GM23338 (cell line): Measurements from ENCODE around the gene MEGF8. TPM values are rescaled to one million over a fixed set of nuclear protein-coding genes. Genes with fewer than 3 reads are reported as not detected.
A peak's percentile ranks its signal among the peaks of the same experiment; 100 is the strongest.

Experiments
- ATAC-seq: fragments of 200-7000 bp; cut with Tn5 transposase; 3 replicates; pipeline ENCODE4 v1.9.1; 2020
- DNase-seq: peaks from one replicate; pipeline ENCODE4 v3.0.0-alpha.2; 2015; ENCODE audit warnings: low spot score
- H2AFZ ChIP-seq: fragments of 200-600 bp; sonication (generic); 2 replicates; pipeline ENCODE4 v1.8.0; 2016; ENCODE audit warnings: antibody characterized with exemption, mild to moderate bottlenecking, moderate library complexity
- H3F3A ChIP-seq: fragments of 200-600 bp; sonication (generic); replicated peaks from 2 replicates; pipeline ENCODE4 v1.8.0; 2017; ENCODE audit warnings: antibody characterized with exemption, mixed run types, low read depth
- H3K27ac ChIP-seq: fragments of 200-600 bp; sonication (generic); 2 replicates; pipeline ENCODE4 v1.6.1; 2016; ENCODE audit warnings: low read depth
- H3K27me3 ChIP-seq: fragments of 200-600 bp; sonication (generic); 2 replicates; pipeline ENCODE4 v1.8.0; 2016; ENCODE audit warnings: mild to moderate bottlenecking, mixed run types, moderate library complexity; ENCODE audit not compliant: insufficient read depth
- H3K36me3 ChIP-seq: fragments of 200-600 bp; sonication (generic); 2 replicates; pipeline ENCODE4 v1.8.0; 2016; ENCODE audit warnings: mild to moderate bottlenecking; ENCODE audit not compliant: insufficient read depth
- H3K4me1 ChIP-seq: fragments of 200-600 bp; sonication (generic); 2 replicates; pipeline ENCODE4 v1.8.0; 2016; ENCODE audit warnings: mild to moderate bottlenecking, moderate library complexity; ENCODE audit not compliant: insufficient read depth
- H3K4me2 ChIP-seq: fragments of 200-600 bp; sonication (generic); 2 replicates; pipeline ENCODE4 v1.7.1; 2017; ENCODE audit warnings: mixed run types
- H3K4me3 ChIP-seq: fragments of 200-600 bp; sonication (generic); 2 replicates; pipeline ENCODE4 v1.6.1; 2016; ENCODE audit warnings: mixed run types
- H3K79me2 ChIP-seq: fragments of 200-600 bp; sonication (generic); replicated peaks from 2 replicates; pipeline ENCODE4 v1.8.0; 2017; ENCODE audit warnings: mild to moderate bottlenecking; ENCODE audit not compliant: insufficient read depth
- H3K9me2 ChIP-seq: fragments of 200-600 bp; sonication (generic); 2 replicates; pipeline ENCODE4 v1.8.0; 2017; ENCODE audit not compliant: insufficient read depth
- H4K20me1 ChIP-seq: fragments of 200-600 bp; sonication (generic); replicated peaks from 2 replicates; pipeline ENCODE4 v1.8.0; 2017; ENCODE audit warnings: mild to moderate bottlenecking; ENCODE audit not compliant: insufficient read depth
- H3K27ac Mint-ChIP-seq: 2 replicates; pipeline ENCODE4 v1.8.0; 2020; ENCODE audit warnings: inconsistent platforms, mild to moderate bottlenecking, moderate library complexity, mixed read lengths
- H3K27me3 Mint-ChIP-seq: 3 replicates; pipeline ENCODE4 v1.8.0; 2022; ENCODE audit warnings: low read depth, mild to moderate bottlenecking, moderate library complexity, mixed read lengths, inconsistent platforms; ENCODE audit not compliant: insufficient read depth, poor library complexity
- H3K36me3 Mint-ChIP-seq: 3 replicates; pipeline ENCODE4 v1.8.0; 2021; ENCODE audit warnings: low read depth, mild to moderate bottlenecking, inconsistent platforms, moderate library complexity, mixed read lengths
- H3K4me1 Mint-ChIP-seq: 3 replicates; pipeline ENCODE4 v1.8.0; 2020; ENCODE audit warnings: mild to moderate bottlenecking, inconsistent platforms, mixed read lengths
- H3K4me3 Mint-ChIP-seq: 3 replicates; pipeline ENCODE4 v1.8.0; 2021; ENCODE audit warnings: moderate library complexity, mild to moderate bottlenecking, inconsistent platforms, mixed read lengths
- H3K9me3 Mint-ChIP-seq: 3 replicates; pipeline ENCODE4 v1.8.0; 2020; ENCODE audit warnings: moderate library complexity, mild to moderate bottlenecking, inconsistent platforms, mixed read lengths
- CREB1 ChIP-seq: fragments of 250-450 bp; sonication (Bioruptor Pico); IDR thresholded peaks from 2 replicates; pipeline ENCODE4 v1.5.0; 2020; ENCODE audit warnings: low read depth, mild to moderate bottlenecking, moderate library complexity
- CTCF ChIP-seq, 2 experiments: fragments of 200-600 bp in 1 of 2; sonication (generic) in 1 of 2; conservative IDR thresholded peaks; 2 replicates each; pipeline versions ENCODE4 v1.5.1 to v1.6.1; 2016 to 2017; ENCODE audit warnings: antibody characterized with exemption in 2 of 2, low read depth in 2 of 2, mild to moderate bottlenecking in 2 of 2, moderate library complexity in 1 of 2
- ETS1 ChIP-seq: IDR thresholded peaks from 2 replicates; pipeline ENCODE4 v1.6.1; 2016; ENCODE audit warnings: antibody characterized with exemption
- EZH2 ChIP-seq: fragments of 200-600 bp; sonication (generic); IDR thresholded peaks from one replicate; pipeline ENCODE4 v1.8.0; 2017; ENCODE audit warnings: antibody characterized with exemption, mild to moderate bottlenecking, low read depth; ENCODE audit not compliant: unreplicated experiment
- EZH2phosphoT487 ChIP-seq: fragments of 200-600 bp; sonication (generic); IDR thresholded peaks from one replicate; pipeline ENCODE4 v1.8.1; 2018; ENCODE audit warnings: antibody characterized with exemption; ENCODE audit not compliant: unreplicated experiment
- JUNB ChIP-seq: IDR thresholded peaks from one replicate; pipeline ENCODE4 v1.6.1; 2016; ENCODE audit warnings: antibody characterized with exemption; ENCODE audit not compliant: unreplicated experiment
- NANOG ChIP-seq: IDR thresholded peaks from 2 replicates; pipeline ENCODE4 v1.6.1; 2016; ENCODE audit warnings: antibody characterized with exemption, borderline replicate concordance
- POLR2AphosphoS5 ChIP-seq: IDR thresholded peaks from 2 replicates; pipeline ENCODE4 v1.6.1; 2016; ENCODE audit warnings: antibody characterized with exemption, low read depth
- STAT1 ChIP-seq: IDR thresholded peaks from one replicate; pipeline ENCODE4 v1.6.1; 2016; ENCODE audit warnings: antibody characterized with exemption; ENCODE audit not compliant: unreplicated experiment
- ZNF114 ChIP-seq: fragments of 250-450 bp; sonication (Bioruptor Pico); IDR thresholded peaks from 2 replicates; pipeline ENCODE4 v1.5.0; 2020; ENCODE audit warnings: mild to moderate bottlenecking, moderate library complexity
- ZNF331 ChIP-seq: fragments of 250-450 bp; sonication (Bioruptor Pico); IDR thresholded peaks from 2 replicates; pipeline ENCODE4 v1.5.0; 2020; ENCODE audit warnings: low read depth, mild to moderate bottlenecking, moderate library complexity
- ZNF462 ChIP-seq: fragments of 250-450 bp; sonication (Bioruptor Pico); IDR thresholded peaks from 2 replicates; pipeline ENCODE4 v1.5.0; 2020; ENCODE audit warnings: mild to moderate bottlenecking, moderate library complexity
- polyA plus RNA-seq: library from polyadenylated mRNA; unstranded; fragments of >200 nt; fragmentation: Nextera tagmentation; extraction: Ambion mirVana; gene quantifications from 2 replicates; pipeline ENCODE4 v1.2.1, GENCODE V29; 2016
- total RNA-seq: library from RNA; depleted of rRNA; stranded (reverse); fragments of >200 nt; shearing (Covaris generic); gene quantifications from 2 replicates; pipeline ENCODE4 v1.2.3, GENCODE V29; 2014

The MEGF8 gene
- total and polyA plus RNA-seq, 2 experiments from 2014 or later = 6.2 to 40.5 TPM

- TF ChIP-seq ZNF462 (CRISPR knock-in tag) (no peak), ETS1 (0 out of 2 replicates have a peak, but pooled peaks have one; percentile 21), NANOG (no peak), POLR2AphosphoS5 (peak; percentile 98), JUNB (no peak)
Observed at GRCh38 chr19:42386974-42387707, 61.7 kb downstream of the MEGF8 start (continued).

- Histone ChIP-seq H2AFZ (no peak overlapping the region), H3K27me3 (peaks cover 15% of the 10 kb centered on the region), H3F3A (no peaks in the 10 kb centered on the region), H3K79me2 (no peaks in the 10 kb centered on the region), H3K4me3 (no peak overlapping the region), H3K9me2 (no peaks in the 10 kb centered on the region), H3K4me1 (no peaks in the 10 kb centered on the region; the same call in 1 of the 2 replicates), H3K4me2 (no peak overlapping the region), H4K20me1 (no peaks in the 10 kb centered on the region), H3K36me3 (no peaks in the 10 kb centered on the region), H3K27ac (no peak overlapping the region)
- Mint-ChIP-seq H3K4me3 (no peak overlapping the region), H3K9me3 (no peaks in the 10 kb centered on the region), H3K27me3 (peaks cover 17% of the 10 kb centered on the region), H3K27ac (no peak overlapping the region), H3K4me1 (peaks cover 19% of the 10 kb centered on the region), H3K36me3 (peaks cover 3% of the 10 kb centered on the region; the same call in 1 of the 3 replicates)
- DNase-seq (no peak), ATAC-seq (no peak)
- TF ChIP-seq ETS1 = no peak
- no peak for TF ChIP-seq CTCF (conservative IDR thresholded peaks at IDR 0.05; ENCODE audit: low read depth in 2 of 2)
- TF ChIP-seq NANOG = no peak
- no peak for TF ChIP-seq EZH2
- no peak for TF ChIP-seq ZNF331 (CRISPR knock-in tag)
- TF ChIP-seq STAT1 = no peak
- TF ChIP-seq CREB1 (CRISPR knock-in tag) = no peak
- TF ChIP-seq JUNB = no peak
- TF ChIP-seq ZNF114 = no peak
- TF ChIP-seq EZH2phosphoT487 = no peak
Observed at GRCh38 chr19:42388851-42389489, 63.5 kb downstream of the MEGF8 start.
